T-helper 1 cell treated with Interleukin-12 subunit alpha and Interleukin-12 subunit beta and Interleukin-4 antibody, amounts not matched to agents 30 μg/mL and 1 μg/mL, for 36 hours (primary cell): Measurements from ENCODE around the gene NBEA.

ENCODE experiments used
- H3K27ac Mint-ChIP-seq: one replicate; pipeline ENCODE4 v1.8.0; 2021; ENCODE audit warnings: mild to moderate bottlenecking, mixed read lengths
- H3K27me3 Mint-ChIP-seq: one replicate; pipeline ENCODE4 v1.8.0; 2021; ENCODE audit warnings: low read depth, mixed read lengths
- H3K36me3 Mint-ChIP-seq: one replicate; pipeline ENCODE4 v1.8.0; 2021; ENCODE audit warnings: low read depth, mixed read lengths
- H3K4me1 Mint-ChIP-seq: one replicate; pipeline ENCODE4 v1.8.0; 2021; ENCODE audit warnings: low read depth, mixed read lengths
- H3K4me3 Mint-ChIP-seq: one replicate; pipeline ENCODE4 v1.8.0; 2021; ENCODE audit warnings: mild to moderate bottlenecking, moderate library complexity, mixed read lengths
- H3K9me3 Mint-ChIP-seq: one replicate; pipeline ENCODE4 v1.8.0; 2021; ENCODE audit warnings: mixed read lengths

Gene NBEA

DNA sequence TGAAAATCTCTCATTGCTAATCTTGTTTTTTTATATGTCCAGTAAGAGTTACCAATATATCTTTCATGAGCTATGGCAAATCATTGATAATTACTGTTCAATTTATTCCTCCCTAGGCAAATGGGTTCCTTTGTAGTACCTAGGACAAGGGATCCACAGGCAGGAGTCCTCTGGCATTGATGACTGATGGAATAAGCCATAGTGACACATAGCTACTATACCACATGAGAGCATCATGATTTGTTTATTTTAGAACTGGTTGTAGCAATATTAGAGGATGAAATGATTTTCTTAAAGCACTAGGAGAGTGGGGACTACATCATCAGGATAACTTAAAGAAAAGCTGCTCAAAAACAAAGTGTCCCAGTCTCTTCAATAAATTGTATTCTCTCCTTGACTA, 556.2 kb downstream of the NBEA start:
- Mint-ChIP-seq H3K9me3 (no peaks in the 10 kb centered on the region), H3K4me3 (no peak overlapping the region), H3K27ac (no peak overlapping the region), H3K36me3 (no peaks in the 10 kb centered on the region), H3K27me3 (no peaks in the 10 kb centered on the region), H3K4me1 (no peaks in the 10 kb centered on the region)

DNA sequence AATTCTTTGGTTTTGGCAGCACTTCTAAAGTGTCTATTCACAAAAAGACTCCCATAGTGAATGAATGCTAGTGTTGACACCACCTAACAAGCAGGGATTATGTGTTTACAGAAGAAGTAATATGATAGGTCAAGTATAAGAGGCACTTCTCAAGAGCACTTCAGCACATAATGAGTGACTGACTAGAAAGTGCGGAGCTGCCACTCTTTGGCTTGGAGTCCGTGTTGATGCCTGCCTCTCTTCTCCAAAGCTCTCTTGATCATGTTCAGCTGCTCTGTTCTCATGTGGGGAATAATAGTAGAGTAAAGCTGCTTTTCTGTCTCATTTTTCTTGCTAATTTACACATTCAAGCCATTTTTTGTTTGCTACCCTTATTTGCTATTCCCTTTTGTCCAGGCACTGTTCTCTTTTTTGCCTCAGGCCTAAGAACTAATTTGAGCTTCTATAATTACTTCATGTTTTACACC, 557.2 kb downstream of the NBEA start:
- no peaks in the 10 kb centered on the region for H3K4me1 Mint-ChIP-seq
- no peaks in the 10 kb centered on the region for H3K9me3 Mint-ChIP-seq
- H3K4me3 Mint-ChIP-seq, result no peak overlapping the region
- H3K27me3 Mint-ChIP-seq, result no peaks in the 10 kb centered on the region
- H3K36me3 Mint-ChIP-seq, result no peaks in the 10 kb centered on the region
- no peak overlapping the region for H3K27ac Mint-ChIP-seq

DNA sequence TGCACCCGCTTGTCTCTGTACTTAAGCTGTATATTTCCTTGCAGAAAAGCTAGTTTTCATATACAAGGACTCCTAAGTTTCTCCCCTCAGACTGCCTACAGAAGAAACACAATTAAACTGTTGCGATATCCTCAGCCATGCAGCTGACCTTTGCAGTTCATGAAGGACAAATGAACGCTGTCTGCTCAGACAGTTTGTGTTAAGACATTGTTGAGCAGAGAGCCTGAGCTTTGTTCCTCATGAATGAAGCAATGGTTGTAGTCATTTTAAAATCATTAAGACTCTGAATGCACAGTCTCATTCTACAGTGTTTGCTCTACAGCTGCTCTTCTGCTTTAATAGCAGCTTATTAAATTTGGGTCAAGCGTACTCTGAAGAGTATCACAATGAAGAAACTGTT, 557.6 kb downstream of the NBEA start:
- Mint-ChIP-seq H3K27me3 (no peaks in the 10 kb centered on the region), H3K36me3 (no peaks in the 10 kb centered on the region), H3K4me1 (no peaks in the 10 kb centered on the region), H3K9me3 (no peaks in the 10 kb centered on the region), H3K27ac (no peak overlapping the region), H3K4me3 (no peak overlapping the region)

DNA sequence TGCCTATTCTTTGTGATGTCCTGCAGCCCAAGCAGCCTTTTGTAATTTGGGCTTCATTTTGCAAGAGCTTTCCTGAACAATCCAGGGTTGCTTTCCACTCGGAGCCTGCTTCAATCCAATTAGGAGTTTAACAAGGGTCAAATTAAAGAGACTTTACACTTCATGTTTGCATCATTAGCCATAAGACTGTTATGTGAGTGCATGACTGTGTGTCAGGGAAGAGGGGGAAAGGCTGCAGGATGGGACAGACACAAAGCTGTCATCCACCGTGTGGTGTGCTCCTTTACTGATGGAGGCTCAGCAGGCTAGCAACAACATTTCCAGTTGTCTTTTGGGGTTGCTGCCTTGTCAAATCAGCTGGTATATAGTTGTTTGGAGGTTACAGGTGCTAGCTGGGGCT, 558.1 kb downstream of the NBEA start:
- Mint-ChIP-seq H3K36me3 (no peaks in the 10 kb centered on the region), H3K4me1 (no peaks in the 10 kb centered on the region), H3K4me3 (no peak overlapping the region), H3K27ac (no peak overlapping the region), H3K9me3 (no peaks in the 10 kb centered on the region), H3K27me3 (no peaks in the 10 kb centered on the region)

DNA sequence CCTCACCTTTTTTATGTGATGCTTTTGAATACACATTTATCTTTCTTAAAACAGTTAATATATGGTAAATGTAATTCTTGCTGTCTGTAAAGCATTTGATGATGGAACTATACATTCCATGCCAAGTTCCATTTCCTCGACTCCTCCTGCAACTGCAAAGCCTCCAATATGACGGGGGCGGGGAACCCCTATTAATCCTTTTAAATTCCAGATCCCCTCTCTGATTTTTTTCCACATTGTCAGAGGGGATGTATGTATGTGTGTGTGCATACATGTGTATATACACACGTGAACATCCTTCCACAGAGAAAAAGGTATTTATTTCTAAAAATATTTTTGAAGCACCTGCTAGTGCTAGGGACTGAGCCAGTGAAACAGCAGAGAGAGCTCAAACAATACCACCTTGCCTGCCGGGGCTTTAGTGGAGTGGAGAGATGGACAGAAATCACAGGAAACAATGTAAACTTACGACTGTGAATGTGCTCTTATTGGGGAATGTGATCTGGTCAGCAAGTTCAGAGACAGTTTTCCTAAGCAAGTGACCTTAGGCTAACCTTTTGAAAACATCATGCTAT, 559.7 kb downstream of the NBEA start:
- no peaks in the 10 kb centered on the region for H3K4me1 Mint-ChIP-seq
- H3K36me3 Mint-ChIP-seq, result no peaks in the 10 kb centered on the region
- H3K9me3 Mint-ChIP-seq, result no peaks in the 10 kb centered on the region
- H3K27me3 Mint-ChIP-seq, result no peaks in the 10 kb centered on the region
- no peak overlapping the region for H3K27ac Mint-ChIP-seq
- no peak overlapping the region for H3K4me3 Mint-ChIP-seq

DNA sequence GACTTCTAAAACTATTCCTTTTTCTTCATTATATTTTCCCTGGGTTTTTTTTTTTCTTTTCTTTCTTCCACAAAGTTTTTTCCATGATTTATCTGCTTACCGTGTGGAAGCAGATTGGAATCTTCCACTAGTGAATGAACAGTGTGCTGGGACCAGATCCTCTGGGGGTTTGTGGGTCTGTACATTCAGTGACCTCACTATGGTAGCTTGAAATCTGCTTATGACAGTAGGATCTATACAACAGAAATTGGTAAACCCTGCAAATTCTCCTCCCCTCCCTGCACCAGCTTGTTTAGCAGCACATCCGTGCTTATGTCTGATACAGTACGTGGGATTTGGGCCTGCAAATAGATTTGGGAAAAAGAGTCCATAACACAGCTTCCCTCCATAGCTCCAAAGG, 560.4 kb downstream of the NBEA start:
- Mint-ChIP-seq H3K4me3 (no peak overlapping the region), H3K27me3 (no peaks in the 10 kb centered on the region), H3K4me1 (no peaks in the 10 kb centered on the region), H3K36me3 (no peaks in the 10 kb centered on the region), H3K9me3 (no peaks in the 10 kb centered on the region), H3K27ac (no peak overlapping the region)

DNA sequence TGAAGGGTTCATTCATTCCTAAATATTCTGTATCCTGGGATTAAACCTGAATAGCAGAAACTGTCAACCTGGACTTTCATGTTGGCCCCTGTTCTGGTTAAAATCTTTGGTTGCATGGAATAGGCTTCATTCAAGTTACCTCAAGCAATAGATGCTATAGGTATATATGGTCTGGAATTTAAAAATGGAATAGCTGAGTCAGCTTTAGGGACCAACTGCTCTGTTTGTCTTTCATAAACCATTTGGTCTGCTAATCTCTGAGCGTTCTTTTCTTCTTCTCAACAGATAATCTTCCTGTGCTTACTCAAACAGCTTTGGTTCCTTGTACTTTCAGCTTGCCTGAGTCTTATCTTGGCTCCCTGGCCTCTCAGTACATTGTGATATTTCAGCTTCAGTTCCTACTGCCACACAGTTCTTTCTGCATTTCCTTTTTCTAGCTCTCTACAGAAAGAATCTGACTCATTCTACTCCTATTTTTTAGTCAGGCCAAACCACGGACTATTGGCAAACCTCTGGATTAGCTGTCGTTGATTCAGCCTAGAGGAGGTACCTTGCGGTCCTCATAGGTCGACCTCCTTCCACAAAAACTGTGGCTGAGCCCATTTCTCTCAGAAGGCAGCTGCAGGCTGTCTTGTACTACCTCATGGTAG, 570.3 kb downstream of the NBEA start:
- no peaks in the 10 kb centered on the region for H3K36me3 Mint-ChIP-seq
- no peak overlapping the region for H3K27ac Mint-ChIP-seq
- H3K27me3 Mint-ChIP-seq, result no peaks in the 10 kb centered on the region
- H3K9me3 Mint-ChIP-seq, result no peaks in the 10 kb centered on the region
- no peaks in the 10 kb centered on the region for H3K4me1 Mint-ChIP-seq
- no peak overlapping the region for H3K4me3 Mint-ChIP-seq

DNA sequence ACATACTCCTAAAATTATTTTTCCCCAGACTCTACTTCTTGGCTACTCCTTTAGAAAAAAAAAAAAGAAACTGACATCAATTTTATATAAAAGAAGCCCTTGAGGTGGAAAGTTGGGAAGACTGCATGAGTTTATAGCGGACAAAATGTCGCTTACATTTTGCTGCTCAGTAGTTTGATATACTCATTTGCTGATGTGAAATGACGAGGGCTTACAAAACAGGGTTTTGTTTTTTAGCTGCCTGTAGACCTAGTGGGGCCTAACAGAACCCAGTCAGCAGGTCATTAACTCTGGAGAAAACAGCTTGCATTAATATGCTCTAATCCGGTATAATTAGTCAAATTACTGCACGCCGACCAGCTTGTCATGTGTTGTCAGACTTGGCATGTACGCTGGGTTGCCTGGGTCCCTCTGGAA, 572.0 kb downstream of the NBEA start:
- Mint-ChIP-seq H3K27ac (no peak overlapping the region), H3K4me1 (no peaks in the 10 kb centered on the region), H3K9me3 (no peaks in the 10 kb centered on the region), H3K4me3 (no peak overlapping the region), H3K27me3 (no peaks in the 10 kb centered on the region), H3K36me3 (no peaks in the 10 kb centered on the region)

DNA sequence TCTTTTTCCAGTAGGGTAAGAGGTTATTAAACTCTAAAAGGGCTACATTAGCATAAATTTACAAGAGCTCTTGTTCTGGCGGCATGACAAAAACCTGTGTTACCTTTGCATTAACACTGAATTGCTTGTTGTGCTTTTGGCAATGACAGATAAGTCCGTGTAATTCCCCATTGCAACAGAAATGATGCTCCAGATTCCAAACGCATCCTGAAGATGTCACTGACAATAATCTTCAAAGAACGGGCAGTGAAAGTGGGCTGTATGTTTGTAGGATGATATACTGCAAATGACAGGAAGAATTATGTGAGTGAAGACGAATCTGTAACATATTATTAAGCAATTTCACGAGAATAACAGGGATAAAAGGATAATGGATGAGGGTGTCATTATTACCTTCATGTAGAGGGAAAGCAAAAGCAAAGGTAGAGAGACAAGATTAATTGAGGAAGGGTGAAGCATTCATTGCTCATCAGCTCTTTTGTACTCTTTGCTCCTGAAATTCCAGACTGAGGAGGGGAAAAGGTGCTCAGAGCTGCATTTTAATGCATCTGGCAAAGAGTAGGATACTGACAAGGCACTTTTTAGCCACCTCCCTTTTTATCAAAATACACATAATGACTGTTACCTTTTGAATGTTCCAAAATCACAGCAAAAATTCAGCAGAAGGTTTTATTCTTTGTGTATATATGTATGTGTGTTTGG, 572.9 kb downstream of the NBEA start:
- H3K27ac Mint-ChIP-seq, result no peak overlapping the region
- no peaks in the 10 kb centered on the region for H3K36me3 Mint-ChIP-seq
- no peaks in the 10 kb centered on the region for H3K9me3 Mint-ChIP-seq
- no peaks in the 10 kb centered on the region for H3K27me3 Mint-ChIP-seq
- H3K4me3 Mint-ChIP-seq, result no peak overlapping the region
- H3K4me1 Mint-ChIP-seq, result no peaks in the 10 kb centered on the region

DNA sequence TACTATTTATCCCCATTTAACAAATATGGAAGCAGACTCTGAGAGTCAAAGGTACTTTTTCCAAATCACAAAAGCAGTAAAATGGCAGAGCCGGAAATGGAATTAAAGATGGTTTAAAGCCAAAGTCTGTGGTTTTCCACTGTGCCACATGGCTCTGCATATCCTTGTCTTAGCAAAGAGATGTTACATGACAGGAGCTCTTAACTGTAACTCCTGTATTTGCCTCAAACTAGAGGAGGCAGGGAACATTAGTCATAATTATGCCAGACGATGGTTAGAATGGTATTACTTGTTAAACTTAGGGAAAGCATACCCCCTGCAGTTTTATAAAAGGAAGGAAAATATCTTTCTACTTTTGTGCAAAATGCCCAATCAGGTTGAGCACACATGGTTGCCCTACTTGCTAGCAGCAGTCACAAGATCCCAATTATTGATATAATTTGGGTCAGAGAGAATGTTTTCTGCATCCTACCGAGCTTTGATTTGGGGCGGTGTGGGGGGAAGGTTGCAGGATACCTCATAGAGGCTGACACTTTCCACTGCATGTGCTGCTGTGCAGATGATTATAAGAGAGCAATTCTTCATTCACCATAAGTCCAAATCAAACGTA, 576.4 kb downstream of the NBEA start:
- no peaks in the 10 kb centered on the region for H3K36me3 Mint-ChIP-seq
- H3K4me1 Mint-ChIP-seq, result no peaks in the 10 kb centered on the region
- H3K27ac Mint-ChIP-seq, result no peak overlapping the region
- H3K9me3 Mint-ChIP-seq, result no peaks in the 10 kb centered on the region
- no peaks in the 10 kb centered on the region for H3K27me3 Mint-ChIP-seq
- no peak overlapping the region for H3K4me3 Mint-ChIP-seq

DNA sequence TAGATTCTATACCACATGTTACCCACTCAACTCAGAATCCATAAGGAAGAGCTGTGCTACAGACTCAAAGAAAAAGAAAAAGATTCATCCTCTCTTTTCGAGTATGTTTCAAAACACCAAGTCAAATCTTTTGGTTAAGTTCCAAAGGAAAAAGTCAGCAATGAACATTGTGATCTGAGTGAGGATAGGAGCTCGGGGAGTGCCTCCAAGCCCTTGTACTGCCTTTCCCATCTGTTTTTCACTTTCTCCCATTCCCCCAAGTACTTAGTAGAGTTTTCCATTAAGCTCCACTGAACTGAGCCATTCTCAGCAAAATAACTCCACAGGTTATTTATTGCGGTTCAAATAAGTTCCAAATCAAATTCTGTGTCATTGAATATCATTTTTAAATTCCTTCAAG, 582.1 kb downstream of the NBEA start:
- H3K4me1 Mint-ChIP-seq, result no peaks in the 10 kb centered on the region
- H3K36me3 Mint-ChIP-seq, result no peaks in the 10 kb centered on the region
- no peak overlapping the region for H3K4me3 Mint-ChIP-seq
- H3K27me3 Mint-ChIP-seq, result no peaks in the 10 kb centered on the region
- no peaks in the 10 kb centered on the region for H3K9me3 Mint-ChIP-seq
- H3K27ac Mint-ChIP-seq, result no peak overlapping the region

DNA sequence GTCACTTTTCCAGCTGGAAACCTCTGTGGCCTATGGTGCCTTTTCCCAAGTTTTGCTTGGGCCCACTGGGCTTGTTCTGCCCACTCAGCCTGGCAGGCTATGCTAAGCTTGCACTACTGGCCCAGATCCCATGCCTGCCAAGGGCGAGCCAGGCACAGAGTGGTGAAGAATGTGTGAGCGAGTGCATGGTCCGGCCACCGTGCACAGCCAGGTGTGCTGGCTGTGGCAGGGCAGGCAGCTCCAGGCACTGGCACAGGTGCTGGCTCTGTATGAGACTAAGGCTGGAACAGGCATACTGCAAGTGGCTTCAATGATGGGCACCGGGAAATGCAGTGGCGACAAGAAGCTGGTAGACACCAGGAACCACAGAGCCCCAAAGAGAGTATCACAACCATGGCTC, 584.5 kb downstream of the NBEA start:
- no peaks in the 10 kb centered on the region for H3K9me3 Mint-ChIP-seq
- H3K27ac Mint-ChIP-seq, result no peak overlapping the region
- H3K27me3 Mint-ChIP-seq, result no peaks in the 10 kb centered on the region
- H3K4me3 Mint-ChIP-seq, result no peak overlapping the region
- H3K36me3 Mint-ChIP-seq, result no peaks in the 10 kb centered on the region
- H3K4me1 Mint-ChIP-seq, result no peaks in the 10 kb centered on the region

DNA sequence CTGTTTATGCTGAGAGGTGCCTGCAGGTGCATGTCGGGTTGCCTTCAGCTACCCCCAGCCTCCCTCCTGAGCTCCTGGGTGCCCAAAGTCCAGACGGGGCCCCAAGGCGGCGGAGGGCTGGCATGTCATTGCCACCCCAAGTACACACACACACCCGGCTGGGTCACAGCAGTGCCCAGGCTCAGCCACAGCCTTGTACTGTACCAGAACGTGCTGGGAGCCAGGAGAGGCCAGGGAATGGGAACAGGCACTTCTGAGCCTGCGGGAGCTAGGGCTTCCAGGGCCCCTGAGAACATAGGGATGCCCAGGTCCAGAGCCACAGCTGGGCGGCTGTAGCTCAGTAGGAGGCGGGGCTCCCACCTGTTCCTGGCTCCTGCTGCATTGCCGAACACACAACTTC, 585.4 kb downstream of the NBEA start:
- Mint-ChIP-seq H3K9me3 (no peaks in the 10 kb centered on the region), H3K27me3 (no peaks in the 10 kb centered on the region), H3K4me3 (no peak overlapping the region), H3K36me3 (no peaks in the 10 kb centered on the region), H3K4me1 (no peaks in the 10 kb centered on the region), H3K27ac (no peak overlapping the region)

DNA sequence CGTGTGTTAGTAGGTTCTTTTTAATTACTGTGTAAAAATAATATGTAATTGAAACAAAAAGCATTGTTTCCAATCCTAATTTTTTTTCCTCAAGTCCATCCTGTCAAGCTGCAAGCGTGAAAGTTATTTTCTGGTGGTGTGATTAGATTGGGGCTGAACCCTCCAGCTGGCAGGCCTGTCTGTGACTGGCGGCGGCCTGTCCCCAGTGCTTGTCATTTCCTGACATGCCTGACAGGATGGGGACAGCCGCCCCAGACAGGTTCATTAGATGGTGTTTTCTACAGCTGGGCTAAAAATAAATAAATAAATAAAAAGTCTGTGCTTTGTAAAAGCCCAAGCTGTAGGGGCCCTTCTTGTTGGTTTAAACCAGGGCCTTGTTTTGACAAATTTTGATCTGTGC, 588.1 kb downstream of the NBEA start:
- Mint-ChIP-seq H3K9me3 (no peaks in the 10 kb centered on the region), H3K27me3 (no peaks in the 10 kb centered on the region), H3K4me1 (no peaks in the 10 kb centered on the region), H3K27ac (no peak overlapping the region), H3K4me3 (no peak overlapping the region), H3K36me3 (no peaks in the 10 kb centered on the region)

DNA sequence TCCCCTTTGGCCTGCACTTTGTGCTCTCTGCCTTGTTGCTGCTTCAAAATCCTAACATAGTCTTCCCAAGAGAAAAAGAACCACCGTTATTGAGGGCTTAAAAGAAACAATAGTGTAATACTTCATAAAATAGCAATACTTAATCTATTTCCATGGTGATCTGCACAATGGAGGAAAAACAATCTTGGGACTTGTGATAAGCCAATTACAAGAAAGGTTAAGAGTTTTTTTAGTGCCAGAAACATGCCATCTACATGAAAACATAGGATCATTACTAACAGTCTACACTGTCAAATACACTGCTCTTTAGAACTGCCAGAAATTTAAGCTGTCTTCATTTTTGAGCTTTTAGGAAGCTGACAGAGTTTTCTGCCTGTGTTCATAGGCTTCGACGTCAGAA, 588.5 kb downstream of the NBEA start:
- Mint-ChIP-seq H3K9me3 (no peaks in the 10 kb centered on the region), H3K4me1 (no peaks in the 10 kb centered on the region), H3K27me3 (no peaks in the 10 kb centered on the region), H3K4me3 (no peak overlapping the region), H3K27ac (no peak overlapping the region), H3K36me3 (no peaks in the 10 kb centered on the region)
